ENCODE data around the gene NXN. TPM values are rescaled to one million over a fixed set of nuclear protein-coding genes. Genes with fewer than 3 reads are reported as not detected.
A peak's percentile ranks its signal among the peaks of the same experiment; 100 is the strongest.
"Not testable (repeated sequence)": the region's sequence is repeated elsewhere in the genome, so short reads cannot be mapped to it uniquely, and the experiment has no call there.

Gene NXN
- total RNA-seq, 1 experiment from 2014 or later, result 142 TPM

DNA sequence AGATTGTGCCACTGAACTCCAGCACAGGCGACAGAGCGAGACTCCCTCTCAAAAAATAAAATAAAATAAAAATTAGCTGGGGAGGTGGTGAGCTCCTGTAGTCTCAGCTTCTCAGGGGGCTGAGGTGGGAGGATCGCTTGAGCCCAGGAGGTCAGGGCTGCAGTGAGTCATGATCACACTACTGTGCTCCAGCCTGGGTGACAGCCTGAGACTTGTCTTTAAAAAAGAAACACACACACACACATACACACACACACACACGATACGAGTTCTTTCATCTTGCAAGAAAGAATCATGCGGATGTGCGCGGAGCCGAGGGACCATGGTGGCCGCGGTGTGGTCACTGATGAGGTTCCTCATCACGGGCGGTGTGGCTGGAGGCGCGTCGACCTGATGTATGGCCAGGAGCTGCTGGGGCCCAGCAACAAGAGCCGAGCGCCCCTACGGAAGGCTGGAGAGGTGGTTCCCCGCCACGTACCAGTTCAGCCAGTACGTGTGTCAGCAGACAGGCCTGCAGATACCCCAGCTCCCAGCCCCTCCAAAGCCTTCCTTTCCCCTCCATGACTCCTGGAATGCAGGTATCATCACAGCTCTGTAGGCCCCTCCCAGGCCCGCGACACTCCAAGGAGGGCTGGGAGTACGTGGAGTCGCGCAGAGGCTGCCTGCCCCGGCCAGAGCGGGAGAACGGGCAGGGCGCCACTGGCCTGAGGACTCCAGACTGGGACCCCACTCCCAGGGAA is 20.7 kb downstream of the NXN start:
- DNase-seq, result peak; percentile 59

DNA sequence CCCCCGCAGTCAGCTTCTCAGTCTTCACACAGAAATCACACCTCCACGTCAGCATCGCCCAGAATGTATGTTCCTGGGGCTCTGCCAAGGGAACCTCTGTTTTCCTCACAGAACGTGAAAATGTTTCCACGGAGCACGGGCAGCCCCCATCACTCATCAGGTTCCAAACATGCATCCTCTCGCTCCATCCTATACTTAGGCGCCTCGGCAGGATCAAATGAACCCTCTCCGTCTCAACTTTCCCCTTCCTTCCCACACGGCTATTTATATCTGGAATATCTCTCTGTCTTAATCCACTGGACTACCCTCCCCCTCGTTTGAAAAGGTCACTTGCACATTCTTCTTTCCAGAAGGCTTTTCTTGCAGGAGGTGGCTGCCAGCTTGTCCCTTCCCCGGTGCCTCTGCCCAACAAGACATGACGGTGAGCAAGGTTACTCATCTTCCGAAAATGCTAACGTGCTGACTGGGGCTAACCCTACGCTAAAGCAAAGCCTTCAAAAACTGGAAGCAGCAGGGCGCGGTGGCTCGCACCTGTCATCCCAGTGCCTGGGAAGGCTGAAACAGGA is 21.6 kb downstream of the NXN start:
- H3K27me3 ChIP-seq (ENCODE audit: control insufficient read depth, insufficient read depth, low read length), result no peaks in the 10 kb centered on the region
- no peak overlapping the region for H3K4me3 ChIP-seq (ENCODE audit: insufficient read depth, low read depth, low read length)
- peak; percentile 31 for DNase-seq
- no peaks in the 10 kb centered on the region for H3K36me3 ChIP-seq (replicated peaks; ENCODE audit: control insufficient read depth, insufficient read depth, low read length)

More for the DNA sequence above, 20.7 kb downstream of the NXN start:
- Histone ChIP-seq H3K4me3 (ENCODE audit: insufficient read depth, low read depth, low read length) (no peak overlapping the region), H3K27me3 (ENCODE audit: control insufficient read depth, insufficient read depth, low read length) (no peaks in the 10 kb centered on the region), H3K36me3 (replicated peaks; ENCODE audit: control insufficient read depth, insufficient read depth, low read length) (no peaks in the 10 kb centered on the region)

DNA sequence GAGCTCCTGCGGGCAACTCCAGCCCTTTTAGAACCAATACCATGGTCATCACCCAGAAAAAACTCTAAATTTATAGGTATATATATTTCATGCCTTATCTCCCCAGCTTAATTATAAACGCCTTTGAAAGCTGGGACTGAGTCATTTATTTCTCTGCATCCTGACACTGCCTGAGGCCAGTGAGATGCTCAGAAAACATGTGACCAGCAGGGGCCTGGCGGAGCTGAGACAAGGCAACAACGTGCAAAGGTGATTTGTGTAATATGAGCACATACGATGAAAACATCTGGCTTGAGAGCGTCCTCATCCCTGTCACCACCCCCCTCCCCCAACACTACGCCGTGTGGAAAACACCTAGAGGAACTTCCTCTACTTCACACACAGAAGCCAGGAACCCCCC is 22.7 kb downstream of the NXN start:
- H3K27me3 ChIP-seq (ENCODE audit: control insufficient read depth, insufficient read depth, low read length), result no peaks in the 10 kb centered on the region
- no peak overlapping the region for H3K4me3 ChIP-seq (ENCODE audit: insufficient read depth, low read depth, low read length)
- H3K36me3 ChIP-seq (replicated peaks; ENCODE audit: control insufficient read depth, insufficient read depth, low read length), result no peaks in the 10 kb centered on the region; the same call in 1 of the 2 replicates
- DNase-seq, result peak; percentile 61

DNA sequence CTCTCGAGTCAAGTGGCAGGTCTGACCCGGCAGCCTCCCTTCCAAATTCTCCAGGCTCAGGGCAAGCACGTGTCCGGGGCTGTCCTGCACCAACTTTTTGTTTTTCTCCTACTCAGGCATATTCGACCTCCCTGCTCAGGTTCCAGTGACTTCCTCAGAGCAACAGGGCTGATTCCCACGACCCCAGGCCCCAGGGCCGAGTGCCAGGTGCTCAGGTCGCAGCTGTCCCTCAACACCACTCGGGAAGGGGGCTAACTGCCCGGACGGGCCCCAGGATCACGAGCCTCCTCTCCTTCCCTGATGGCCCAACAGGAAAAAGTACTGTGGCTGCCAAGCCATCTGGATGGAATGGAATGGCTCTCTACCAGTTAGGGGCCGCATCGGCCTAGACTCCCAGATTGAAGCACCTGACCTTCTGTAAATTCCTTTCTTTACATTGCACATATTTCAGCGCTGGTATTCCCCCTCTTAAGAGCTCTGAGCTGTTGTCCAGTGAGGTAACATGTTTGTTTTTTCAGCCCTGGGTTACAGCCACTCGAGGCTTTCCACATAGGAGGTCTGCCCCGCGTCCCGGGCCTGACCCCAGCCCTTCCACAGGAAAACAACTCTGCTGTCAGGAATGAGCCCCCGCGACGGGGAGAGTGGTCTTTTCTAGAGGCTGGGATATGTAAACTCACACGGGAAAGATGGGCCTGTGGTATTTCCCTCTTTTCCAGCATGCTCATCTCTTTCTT is 25.0 kb downstream of the NXN start:
- DNase-seq, result peak; percentile 73
- no peaks in the 10 kb centered on the region for H3K27me3 ChIP-seq (ENCODE audit: control insufficient read depth, insufficient read depth, low read length)
- no peaks in the 10 kb centered on the region; the same call in 1 of the 2 replicates for H3K36me3 ChIP-seq (replicated peaks; ENCODE audit: control insufficient read depth, insufficient read depth, low read length)
- no peak overlapping the region for H3K4me3 ChIP-seq (ENCODE audit: insufficient read depth, low read depth, low read length)

DNA sequence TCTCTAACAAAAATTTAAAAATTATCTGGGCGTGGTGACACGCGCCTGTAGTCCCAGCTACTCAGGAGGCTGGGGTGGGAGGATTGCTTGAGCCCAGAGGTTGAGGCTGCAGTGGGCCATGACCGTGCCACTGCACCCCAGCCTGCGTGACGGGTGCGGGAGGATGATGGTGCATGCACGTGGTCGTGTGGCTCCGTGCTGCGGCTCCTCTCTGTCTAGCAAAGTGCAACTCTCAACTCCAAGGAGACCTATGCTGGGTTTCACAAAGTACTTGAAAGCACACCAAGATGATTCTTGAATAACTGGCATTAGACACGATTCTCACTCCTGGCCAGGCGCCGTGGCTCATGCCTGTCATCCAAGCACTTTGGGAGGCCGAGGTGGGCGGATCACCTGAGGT is 25.8 kb downstream of the NXN start:
- peak; percentile 23 for DNase-seq
- Histone ChIP-seq H3K27me3 (ENCODE audit: control insufficient read depth, insufficient read depth, low read length) (no peaks in the 10 kb centered on the region), H3K36me3 (replicated peaks; ENCODE audit: control insufficient read depth, insufficient read depth, low read length) (no peaks in the 10 kb centered on the region; the same call in 1 of the 2 replicates), H3K4me3 (ENCODE audit: insufficient read depth, low read depth, low read length) (no peak overlapping the region)

DNA sequence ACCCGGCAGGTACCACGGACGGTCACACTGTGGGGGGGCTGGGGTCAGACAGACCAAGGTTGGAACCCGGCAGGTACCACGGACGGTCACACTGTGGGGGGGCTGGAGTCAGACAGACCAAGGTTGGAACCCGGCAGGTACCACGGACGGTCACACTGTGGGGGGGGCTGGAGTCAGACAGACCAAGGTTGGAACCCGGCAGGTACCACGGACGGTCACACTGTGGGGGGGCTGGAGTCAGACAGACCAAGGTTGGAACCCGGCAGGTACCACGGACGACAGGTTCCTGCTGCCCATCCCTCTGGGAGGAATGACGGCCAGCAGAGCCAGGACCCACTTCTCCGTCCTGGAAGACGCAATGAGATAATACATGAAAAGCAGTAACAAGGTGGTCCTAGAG is 27.0 kb downstream of the NXN start:
- H3K27me3 ChIP-seq (ENCODE audit: control insufficient read depth, insufficient read depth, low read length); DNase-seq; H3K36me3 ChIP-seq (replicated peaks; ENCODE audit: control insufficient read depth, insufficient read depth, low read length); H3K4me3 ChIP-seq (ENCODE audit: insufficient read depth, low read depth, low read length): not testable (repeated sequence)

DNA sequence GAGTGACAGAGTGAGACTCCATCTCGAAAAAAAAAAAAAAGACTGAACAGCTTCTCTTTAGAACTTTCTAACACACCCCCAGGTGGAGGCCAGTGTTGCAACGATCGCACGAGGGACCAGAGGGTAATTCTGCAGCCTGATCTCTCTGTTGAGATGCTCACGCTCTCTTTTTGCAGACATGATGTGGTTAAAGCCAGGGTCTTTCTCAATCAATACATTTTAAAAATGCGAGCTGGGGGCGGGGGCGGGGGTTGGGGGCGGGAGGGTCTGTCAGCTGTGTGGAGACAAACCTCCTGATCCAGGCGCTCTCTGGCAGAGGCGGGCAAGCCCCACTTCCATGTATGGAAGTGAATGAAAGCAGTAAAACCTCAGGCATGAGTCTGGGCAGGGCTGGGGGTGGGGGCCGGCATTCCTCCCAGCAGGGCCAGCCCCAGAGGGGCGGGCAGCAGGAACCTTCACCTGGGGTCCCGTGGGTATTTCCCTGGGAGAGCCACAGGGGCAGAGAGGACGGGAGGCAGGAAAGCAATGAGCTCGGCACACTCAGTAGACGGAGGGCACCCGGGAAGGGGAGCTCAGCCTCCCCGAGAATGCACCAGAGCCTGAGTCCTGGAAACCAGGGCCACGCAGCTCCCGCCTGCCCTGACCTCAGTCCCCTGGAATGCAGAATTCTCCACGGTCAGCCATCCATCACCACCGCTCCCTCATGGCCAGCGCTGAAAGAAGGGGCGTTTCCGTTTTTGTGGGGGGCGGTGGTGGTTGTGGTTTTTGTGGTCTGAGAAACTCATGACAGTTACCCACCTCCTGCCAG is 28.0 kb downstream of the NXN start:
- Histone ChIP-seq H3K36me3 (replicated peaks; ENCODE audit: control insufficient read depth, insufficient read depth, low read length) (no peaks in the 10 kb centered on the region; the same call in 1 of the 2 replicates), H3K4me3 (ENCODE audit: insufficient read depth, low read depth, low read length) (peak overlapping the region; percentile 22), H3K27me3 (ENCODE audit: control insufficient read depth, insufficient read depth, low read length) (no peaks in the 10 kb centered on the region)
- peak; percentile 95 for DNase-seq

DNA sequence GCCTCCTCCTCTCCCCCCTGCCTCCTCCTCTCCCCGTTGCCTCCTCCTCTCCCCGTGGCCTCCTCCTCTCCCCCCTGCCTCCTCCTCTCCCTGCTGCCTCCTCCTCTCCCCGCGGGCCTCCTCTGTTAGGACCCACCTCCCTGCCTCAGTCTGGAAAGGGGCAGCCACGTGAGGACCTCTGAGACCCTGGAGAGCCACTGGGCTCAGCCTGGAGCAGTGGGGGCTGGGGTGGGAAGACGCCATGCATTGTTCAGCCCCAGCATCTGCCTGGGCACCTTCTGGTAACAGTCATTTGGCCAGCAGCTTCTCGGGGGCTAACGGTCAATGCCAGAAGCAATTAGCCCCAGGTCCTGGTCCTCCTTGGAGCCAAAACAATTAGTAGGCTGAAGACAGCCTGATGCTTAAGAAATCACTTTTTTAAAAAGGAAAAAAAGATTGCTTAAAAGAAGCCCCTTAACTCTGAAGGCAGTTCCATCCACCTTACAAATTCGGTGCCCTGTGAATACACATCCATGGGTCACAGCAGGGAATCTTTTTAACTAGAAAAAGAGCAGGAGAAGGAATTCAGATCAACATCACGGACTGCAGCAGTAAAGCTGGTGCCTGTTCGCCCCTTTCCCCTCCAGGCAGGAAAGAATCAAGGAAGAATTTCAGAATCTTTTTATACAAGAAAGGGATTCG is 29.8 kb downstream of the NXN start:
- no peaks in the 10 kb centered on the region for H3K27me3 ChIP-seq (ENCODE audit: control insufficient read depth, insufficient read depth, low read length)
- no peaks in the 10 kb centered on the region; the same call in 1 of the 2 replicates for H3K36me3 ChIP-seq (replicated peaks; ENCODE audit: control insufficient read depth, insufficient read depth, low read length)
- DNase-seq, result peak; percentile 77
- H3K4me3 ChIP-seq (ENCODE audit: insufficient read depth, low read depth, low read length), result no peak overlapping the region

DNA sequence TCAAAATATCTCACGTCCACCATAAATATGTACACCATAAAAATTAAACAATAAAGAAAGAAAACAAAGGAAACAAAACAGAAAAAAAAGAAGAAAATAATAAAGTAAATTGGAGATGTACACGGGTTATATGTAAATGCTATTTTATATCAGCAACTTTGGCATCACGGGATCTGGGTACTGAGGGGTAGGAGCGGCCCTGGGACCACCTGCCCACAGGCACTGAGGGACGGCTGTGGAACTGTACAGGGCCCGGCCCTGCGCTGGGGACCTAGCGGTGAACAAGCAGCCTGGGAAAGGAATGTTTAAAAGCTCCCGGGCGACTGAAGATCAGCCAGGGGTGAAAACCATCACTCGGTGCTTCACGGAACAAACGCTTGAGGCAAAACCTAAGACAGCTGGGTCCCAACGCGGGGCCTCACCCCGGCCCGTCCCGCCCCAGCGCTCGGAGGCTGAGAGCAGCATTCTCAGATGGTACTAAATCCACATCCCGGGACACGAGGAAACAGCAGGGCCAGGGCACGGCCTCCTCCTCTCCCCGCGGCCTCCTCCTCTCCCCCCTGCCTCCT is 31.2 kb downstream of the NXN start:
- no peaks in the 10 kb centered on the region for H3K27me3 ChIP-seq (ENCODE audit: control insufficient read depth, insufficient read depth, low read length)
- no peak overlapping the region for H3K4me3 ChIP-seq (ENCODE audit: insufficient read depth, low read depth, low read length)
- peak; percentile 80 for DNase-seq
- H3K36me3 ChIP-seq (replicated peaks; ENCODE audit: control insufficient read depth, insufficient read depth, low read length), result no peaks in the 10 kb centered on the region; the same call in 1 of the 2 replicates

DNA sequence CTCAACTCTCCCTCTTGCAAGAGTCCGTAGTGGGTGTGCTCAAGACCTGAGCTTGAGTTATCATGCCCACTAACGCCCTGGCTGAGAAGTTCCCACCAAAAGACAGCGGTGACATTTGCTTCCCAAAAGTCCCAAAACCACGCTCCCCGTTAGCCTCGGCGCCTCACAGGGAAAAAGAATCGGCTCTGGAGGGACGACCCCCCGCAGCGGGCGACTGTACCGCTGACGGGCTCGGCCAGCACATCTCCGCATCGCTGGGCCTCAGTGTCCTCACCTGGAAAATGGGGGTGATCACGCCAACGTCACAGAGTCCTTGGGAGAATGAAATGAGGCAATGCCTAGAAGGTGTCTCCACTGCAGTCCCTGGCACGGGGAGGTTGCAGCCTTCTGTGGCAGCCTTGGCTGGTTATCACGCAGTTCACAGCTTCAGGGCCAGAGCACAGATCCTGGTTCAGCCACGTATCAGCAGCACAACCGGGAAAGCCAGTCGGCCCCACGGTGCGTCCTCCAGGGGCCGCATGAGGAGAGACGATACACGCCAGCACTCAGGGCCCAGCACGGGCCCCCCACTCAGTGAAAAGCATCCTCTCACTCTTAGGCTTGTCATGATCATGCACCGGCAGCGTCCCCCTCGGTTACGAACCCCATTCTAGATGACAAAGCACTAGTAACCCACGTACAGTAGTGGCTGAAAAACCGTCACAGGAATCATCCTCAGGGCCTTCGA is 32.9 kb downstream of the NXN start:
- no peak overlapping the region for H3K4me3 ChIP-seq (ENCODE audit: insufficient read depth, low read depth, low read length)
- H3K36me3 ChIP-seq (replicated peaks; ENCODE audit: control insufficient read depth, insufficient read depth, low read length), result no peaks in the 10 kb centered on the region
- no peaks in the 10 kb centered on the region for H3K27me3 ChIP-seq (ENCODE audit: control insufficient read depth, insufficient read depth, low read length)
- DNase-seq, result no peak

DNA sequence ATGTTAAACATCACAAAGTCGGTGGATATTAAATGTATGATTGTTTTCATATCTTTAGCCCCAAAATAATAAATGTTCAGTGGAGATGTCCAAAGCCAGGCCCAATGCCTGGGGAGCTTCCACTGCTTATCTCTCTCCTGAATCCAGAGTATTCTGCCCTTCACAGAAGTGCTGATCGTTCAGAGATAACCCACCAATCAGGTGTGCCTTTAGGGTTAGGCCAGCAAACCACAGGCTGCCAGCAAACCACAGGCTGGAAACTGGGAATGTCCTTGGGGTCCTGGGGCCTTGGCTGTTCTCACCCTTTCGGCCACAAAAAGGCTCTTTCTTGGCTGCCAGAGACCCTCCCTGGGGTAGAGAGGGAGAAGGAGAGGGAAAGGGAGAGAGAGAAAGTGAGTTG is 33.9 kb downstream of the NXN start:
- Histone ChIP-seq H3K27me3 (ENCODE audit: control insufficient read depth, insufficient read depth, low read length) (no peaks in the 10 kb centered on the region), H3K4me3 (ENCODE audit: insufficient read depth, low read depth, low read length) (no peak overlapping the region), H3K36me3 (replicated peaks; ENCODE audit: control insufficient read depth, insufficient read depth, low read length) (no peaks in the 10 kb centered on the region)
- no peak for DNase-seq

DNA sequence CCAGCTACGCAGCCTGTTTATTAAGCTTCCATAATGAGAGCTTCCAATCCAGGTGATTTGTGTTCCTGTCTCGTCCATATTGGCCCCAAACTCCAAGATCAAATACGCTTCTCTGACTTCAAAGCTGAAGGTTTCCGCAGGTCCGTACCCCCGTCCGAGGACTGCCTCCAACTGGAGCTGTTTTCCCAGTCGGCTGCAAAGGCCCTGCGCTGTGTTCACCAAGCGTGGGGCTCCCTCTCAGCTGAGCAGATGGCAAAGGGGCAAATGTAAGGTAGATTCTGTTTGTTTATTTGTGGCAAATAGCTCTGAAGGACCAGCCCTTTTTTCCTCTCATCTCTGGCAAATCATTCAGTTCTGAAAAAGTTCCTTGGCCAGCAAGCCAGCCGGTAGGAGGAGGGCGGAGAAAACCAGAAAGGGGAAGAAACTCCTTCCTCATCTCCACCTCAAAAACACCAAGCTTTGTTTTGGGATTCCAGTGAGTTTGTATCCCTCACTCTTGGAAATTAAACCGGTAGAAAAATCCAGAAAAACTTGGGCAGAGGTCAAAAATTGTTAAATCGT is 35.2 kb downstream of the NXN start:
- H3K4me3 ChIP-seq (ENCODE audit: insufficient read depth, low read depth, low read length), result no peak overlapping the region
- H3K27me3 ChIP-seq (ENCODE audit: control insufficient read depth, insufficient read depth, low read length), result no peaks in the 10 kb centered on the region
- no peaks in the 10 kb centered on the region for H3K36me3 ChIP-seq (replicated peaks; ENCODE audit: control insufficient read depth, insufficient read depth, low read length)
- no peak for DNase-seq

DNA sequence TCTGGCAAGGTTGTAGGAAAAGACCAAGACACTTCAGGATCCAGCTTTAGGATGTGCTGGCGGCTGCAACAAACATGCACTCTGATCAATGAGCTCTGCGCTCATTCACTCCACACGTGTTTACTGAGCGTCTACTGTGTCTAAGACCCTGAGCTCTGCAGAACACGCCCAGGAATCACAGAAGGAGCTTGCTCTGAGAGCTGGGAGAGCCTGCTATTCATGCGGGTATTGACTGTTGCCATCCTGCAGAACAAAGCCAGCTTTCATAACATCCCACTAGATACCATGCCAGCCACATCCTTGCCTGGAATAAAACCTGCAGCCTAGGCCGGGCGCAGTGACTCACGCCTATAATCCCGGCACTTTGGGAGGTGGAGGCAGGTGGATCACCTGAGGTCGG is 44.1 kb downstream of the NXN start:
- Histone ChIP-seq H3K27me3 (ENCODE audit: control insufficient read depth, insufficient read depth, low read length) (no peaks in the 10 kb centered on the region), H3K36me3 (replicated peaks; ENCODE audit: control insufficient read depth, insufficient read depth, low read length) (no peaks in the 10 kb centered on the region), H3K4me3 (ENCODE audit: insufficient read depth, low read depth, low read length) (no peak overlapping the region)
- DNase-seq, result no peak
